Activated T-helper 2 cell treated with anti-CD3 and anti-CD28 coated beads, Interferon-gamma antibody, Interleukin-2, Interleukin-4, amounts not matched to agents 10 μg/mL and 5 μg/mL and 100 μg/mL, durations not matched to agents 14 hours and 24 hours and 36 hours (primary cell): ENCODE measurements around the gene STRN. TPM values are rescaled to one million over a fixed set of nuclear protein-coding genes. Genes with fewer than 3 reads are reported as not detected.

Experiments
- DNase-seq: peaks from one replicate; pipeline ENCODE4 v3.0.0; 2021; ENCODE audit warnings: low spot score
- H3K27ac Mint-ChIP-seq: one replicate; pipeline ENCODE4 v1.8.0; 2021; ENCODE audit warnings: mixed read lengths
- H3K27me3 Mint-ChIP-seq: one replicate; pipeline ENCODE4 v1.8.0; 2021; ENCODE audit warnings: low read depth, mixed read lengths
- H3K36me3 Mint-ChIP-seq: one replicate; pipeline ENCODE4 v1.8.0; 2021; ENCODE audit warnings: low read depth, mixed read lengths
- H3K4me1 Mint-ChIP-seq: one replicate; pipeline ENCODE4 v1.8.0; 2021; ENCODE audit warnings: low read depth, mixed read lengths
- H3K4me3 Mint-ChIP-seq: one replicate; pipeline ENCODE4 v1.8.0; 2021; ENCODE audit warnings: low read depth, mild to moderate bottlenecking, moderate library complexity, mixed read lengths
- H3K9me3 Mint-ChIP-seq: one replicate; pipeline ENCODE4 v1.8.0; 2021; ENCODE audit warnings: mixed read lengths
- intact Hi-C: fragments of 100-400 bp; cut with micrococcal nuclease; formaldehyde crosslinking; loops from one replicate; pipeline ENCODE4 v1.15.1; 2023
- total RNA-seq: library from RNA; stranded (reverse); gene quantifications from 2 replicates; pipeline ENCODE4 v1.2.3, GENCODE V29; 2022

STRN gene
- total RNA-seq, 1 donor from 2014 or later = 27.7 TPM

- DNase-seq = no peak
- Mint-ChIP-seq H3K9me3 (no peaks in the 10 kb centered on the region), H3K27me3 (peaks cover 1% of the 10 kb centered on the region), H3K4me1 (no peaks in the 10 kb centered on the region), H3K27ac (no peak overlapping the region), H3K4me3 (no peak overlapping the region), H3K36me3 (no peaks in the 10 kb centered on the region)
- intact Hi-C loops = no loop called here
Measured at GRCh38 chr2:36811071-36811470, 155.3 kb downstream of the STRN start.

GRCh38 chr2:36809069-36809445 lies 157.3 kb downstream of the STRN start:
- DNase-seq = no peak
- H3K4me3 Mint-ChIP-seq = no peak overlapping the region
- H3K4me1 Mint-ChIP-seq = peaks cover 2% of the 10 kb centered on the region
- H3K27ac Mint-ChIP-seq = no peak overlapping the region
- intact Hi-C loops = no loop called here
- H3K27me3 Mint-ChIP-seq = peaks cover 1% of the 10 kb centered on the region
- no peaks in the 10 kb centered on the region for H3K36me3 Mint-ChIP-seq
- H3K9me3 Mint-ChIP-seq = no peaks in the 10 kb centered on the region

GRCh38 chr2:36808386-36809068 lies 157.8 kb downstream of the STRN start:
- Mint-ChIP-seq H3K9me3 (no peaks in the 10 kb centered on the region), H3K4me3 (no peak overlapping the region), H3K27me3 (no peaks in the 10 kb centered on the region), H3K4me1 (peaks cover 2% of the 10 kb centered on the region), H3K36me3 (no peaks in the 10 kb centered on the region), H3K27ac (no peak overlapping the region)
- intact Hi-C loops = no loop called here
- DNase-seq = no peak

GRCh38 chr2:36807223-36807886 lies 159.0 kb downstream of the STRN start:
- Mint-ChIP-seq H3K4me1 (peaks cover 2% of the 10 kb centered on the region), H3K27me3 (no peaks in the 10 kb centered on the region), H3K36me3 (no peaks in the 10 kb centered on the region), H3K27ac (no peak overlapping the region), H3K9me3 (no peaks in the 10 kb centered on the region), H3K4me3 (no peak overlapping the region)
- no peak for DNase-seq
- intact Hi-C loops = no loop called here

GRCh38 chr2:36805635-36806224 lies 160.6 kb downstream of the STRN start:
- no peak for DNase-seq
- no peaks in the 10 kb centered on the region for H3K27me3 Mint-ChIP-seq
- H3K4me3 Mint-ChIP-seq = no peak overlapping the region
- H3K36me3 Mint-ChIP-seq = no peaks in the 10 kb centered on the region
- H3K4me1 Mint-ChIP-seq = peaks cover 7% of the 10 kb centered on the region
- H3K9me3 Mint-ChIP-seq = peaks cover 3% of the 10 kb centered on the region
- no peak overlapping the region for H3K27ac Mint-ChIP-seq
- intact Hi-C loops = no loop called here

GRCh38 chr2:36802952-36803351 lies 163.4 kb downstream of the STRN start:
- intact Hi-C loops = no loop called here
- no peak overlapping the region for H3K4me3 Mint-ChIP-seq
- no peaks in the 10 kb centered on the region for H3K36me3 Mint-ChIP-seq
- H3K4me1 Mint-ChIP-seq = peaks cover 19% of the 10 kb centered on the region
- no peak for DNase-seq
- no peak overlapping the region for H3K27ac Mint-ChIP-seq
- peaks cover 3% of the 10 kb centered on the region for H3K9me3 Mint-ChIP-seq
- H3K27me3 Mint-ChIP-seq = peaks cover 4% of the 10 kb centered on the region

GRCh38 chr2:36801088-36801487 lies 165.2 kb downstream of the STRN start:
- Mint-ChIP-seq H3K4me3 (no peak overlapping the region), H3K4me1 (peaks cover 27% of the 10 kb centered on the region), H3K27me3 (peaks cover 11% of the 10 kb centered on the region), H3K9me3 (peaks cover 3% of the 10 kb centered on the region), H3K27ac (peak overlapping the region; percentile 79), H3K36me3 (no peaks in the 10 kb centered on the region)
- intact Hi-C loops = no loop called here
- no peak for DNase-seq

- H3K36me3 Mint-ChIP-seq = no peaks in the 10 kb centered on the region
- peaks cover 24% of the 10 kb centered on the region for H3K4me1 Mint-ChIP-seq
- H3K27me3 Mint-ChIP-seq = peaks cover 15% of the 10 kb centered on the region
- intact Hi-C loops = no loop called here
- H3K9me3 Mint-ChIP-seq = peaks cover 3% of the 10 kb centered on the region
- peak; percentile 10 for DNase-seq
- no peak overlapping the region for H3K4me3 Mint-ChIP-seq
- peak overlapping the region; percentile 79 for H3K27ac Mint-ChIP-seq
Measured at GRCh38 chr2:36800381-36800780, 166.0 kb downstream of the STRN start.

- DNase-seq = no peak
- intact Hi-C loops = no loop called here
- Mint-ChIP-seq H3K27ac (no peak overlapping the region), H3K9me3 (peaks cover 3% of the 10 kb centered on the region), H3K4me1 (peaks cover 24% of the 10 kb centered on the region), H3K36me3 (no peaks in the 10 kb centered on the region), H3K27me3 (peaks cover 15% of the 10 kb centered on the region), H3K4me3 (no peak overlapping the region)
Measured at GRCh38 chr2:36798724-36799123, 167.6 kb downstream of the STRN start.

- Mint-ChIP-seq H3K4me3 (no peak overlapping the region), H3K9me3 (peaks cover 3% of the 10 kb centered on the region), H3K4me1 (peaks cover 24% of the 10 kb centered on the region), H3K27me3 (peaks cover 15% of the 10 kb centered on the region), H3K27ac (no peak overlapping the region), H3K36me3 (no peaks in the 10 kb centered on the region)
- DNase-seq = no peak
- intact Hi-C loops = no loop called here
Measured at GRCh38 chr2:36797324-36798070, 168.8 kb downstream of the STRN start.
